HepG2 (cell line): ENCODE results near the gene HMX1.

Experiments used
- BHLHE40 ChIP-seq: IDR thresholded peaks from 2 replicates; pipeline ENCODE4 v1.6.1; 2011; ENCODE audit warnings: low read length, improper control_type of control experiment
- CTCF ChIP-seq: sonication (generic); formaldehyde crosslinking; IDR thresholded peaks from 2 replicates; pipeline ENCODE4 v1.5.0; 2020; ENCODE audit warnings: mild to moderate bottlenecking, missing genetic modification reagents, moderate library complexity
- FOXJ3 ChIP-seq: sonication (generic); formaldehyde crosslinking; IDR thresholded peaks from 2 replicates; pipeline ENCODE4 v1.4.0; 2020; ENCODE audit warnings: missing genetic modification reagents, mild to moderate bottlenecking, borderline replicate concordance
- IRX3 ChIP-seq: sonication (generic); formaldehyde crosslinking; IDR thresholded peaks from 2 replicates; pipeline ENCODE4 v1.8.1; 2023; ENCODE audit warnings: mild to moderate bottlenecking, low read depth, missing genetic modification reagents, borderline replicate concordance
- KLF6 ChIP-seq: IDR thresholded peaks from 2 replicates; pipeline ENCODE4 v1.8.0; 2016; ENCODE audit warnings: missing biosample characterization, missing genetic modification reagents
- USF2 ChIP-seq, 2 experiments: sonication (generic) in 1 of 2; formaldehyde crosslinking in 1 of 2; IDR thresholded peaks; 2 replicates each; pipeline versions ENCODE4 v1.5.1 to v1.6.1; 2011 to 2020; ENCODE audit warnings: borderline replicate concordance in 1 of 2, low read depth in 1 of 2, low read length in 1 of 2, mild to moderate bottlenecking in 1 of 2, missing genetic modification reagents in 1 of 2, moderate library complexity in 1 of 2

- no peak for TF ChIP-seq CTCF (CRISPR knock-in tag)
- no peak for TF ChIP-seq USF2 (IDR thresholded peaks at IDR 0.05; ENCODE audit: low read depth, low read length)
- TF ChIP-seq USF2 (CRISPR knock-in tag; IDR thresholded peaks at IDR 0.05; ENCODE audit: borderline replicate concordance) = no peak
- no peak for TF ChIP-seq BHLHE40
- TF ChIP-seq IRX3 (CRISPR knock-in tag) = no peak
- no peak for TF ChIP-seq FOXJ3 (CRISPR knock-in tag)
- no peak for TF ChIP-seq KLF6
These were observed 3.9 kb downstream of the HMX1 start for GRCh38 chr4:8867624-8868320.
